ENCODE data around the gene NSUN7.

Gene NSUN7

GRCh38 chr4:40820101-40820500, 70.3 kb downstream of the NSUN7 start:
- H3K27me3 Mint-ChIP-seq (ENCODE audit: low read depth) = no peaks in the 10 kb centered on the region
- H3K36me3 Mint-ChIP-seq (ENCODE audit: low read depth) = no peaks in the 10 kb centered on the region
- no peak overlapping the region for H3K4me3 Mint-ChIP-seq
- H3K27ac Mint-ChIP-seq = no peak overlapping the region
- H3K9me3 Mint-ChIP-seq = no peaks in the 10 kb centered on the region
- no peaks in the 10 kb centered on the region for H3K4me1 Mint-ChIP-seq (ENCODE audit: low read depth)

DNA sequence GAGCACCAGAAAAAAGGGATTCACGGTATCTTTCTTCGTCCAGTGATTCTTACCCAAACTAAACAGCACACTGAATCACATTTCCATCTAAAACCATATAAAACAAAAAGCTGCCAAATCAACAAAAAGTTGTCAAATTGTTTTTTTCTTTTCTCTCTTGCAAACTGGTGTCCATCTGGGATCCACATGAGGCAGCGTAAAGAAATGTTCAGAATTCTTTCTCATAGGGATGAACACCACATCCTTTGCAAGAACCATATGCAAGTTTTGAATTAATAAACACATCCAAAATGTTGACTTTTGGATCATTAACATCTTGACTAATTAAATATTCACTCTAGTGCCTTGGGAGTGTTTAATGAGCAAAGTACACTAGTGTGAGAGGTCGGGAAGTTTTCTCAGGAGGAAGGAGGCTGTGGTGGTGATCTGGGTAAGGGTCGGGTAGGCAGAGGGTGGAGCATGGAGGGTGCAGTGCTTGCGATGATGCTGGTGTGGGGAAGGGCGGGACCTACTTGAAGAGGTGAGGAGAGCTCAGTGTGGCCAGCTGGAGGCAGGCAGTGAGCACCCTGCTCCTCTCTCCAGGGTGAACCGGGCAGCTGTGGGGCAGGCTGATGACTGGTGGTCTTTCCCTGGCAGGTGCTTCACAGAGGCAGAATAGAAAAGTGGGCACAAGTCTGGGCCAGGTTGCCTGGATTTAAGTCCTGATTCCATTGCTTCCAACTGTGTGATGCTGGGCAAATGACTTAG, 72.8 kb downstream of the NSUN7 start:
- no peaks in the 10 kb centered on the region for H3K9me3 Mint-ChIP-seq
- no peaks in the 10 kb centered on the region for H3K27me3 Mint-ChIP-seq (ENCODE audit: low read depth)
- H3K4me3 Mint-ChIP-seq = no peak overlapping the region
- peaks cover 2% of the 10 kb centered on the region for H3K4me1 Mint-ChIP-seq (ENCODE audit: low read depth)
- H3K36me3 Mint-ChIP-seq (ENCODE audit: low read depth) = no peaks in the 10 kb centered on the region
- H3K27ac Mint-ChIP-seq = no peak overlapping the region

DNA sequence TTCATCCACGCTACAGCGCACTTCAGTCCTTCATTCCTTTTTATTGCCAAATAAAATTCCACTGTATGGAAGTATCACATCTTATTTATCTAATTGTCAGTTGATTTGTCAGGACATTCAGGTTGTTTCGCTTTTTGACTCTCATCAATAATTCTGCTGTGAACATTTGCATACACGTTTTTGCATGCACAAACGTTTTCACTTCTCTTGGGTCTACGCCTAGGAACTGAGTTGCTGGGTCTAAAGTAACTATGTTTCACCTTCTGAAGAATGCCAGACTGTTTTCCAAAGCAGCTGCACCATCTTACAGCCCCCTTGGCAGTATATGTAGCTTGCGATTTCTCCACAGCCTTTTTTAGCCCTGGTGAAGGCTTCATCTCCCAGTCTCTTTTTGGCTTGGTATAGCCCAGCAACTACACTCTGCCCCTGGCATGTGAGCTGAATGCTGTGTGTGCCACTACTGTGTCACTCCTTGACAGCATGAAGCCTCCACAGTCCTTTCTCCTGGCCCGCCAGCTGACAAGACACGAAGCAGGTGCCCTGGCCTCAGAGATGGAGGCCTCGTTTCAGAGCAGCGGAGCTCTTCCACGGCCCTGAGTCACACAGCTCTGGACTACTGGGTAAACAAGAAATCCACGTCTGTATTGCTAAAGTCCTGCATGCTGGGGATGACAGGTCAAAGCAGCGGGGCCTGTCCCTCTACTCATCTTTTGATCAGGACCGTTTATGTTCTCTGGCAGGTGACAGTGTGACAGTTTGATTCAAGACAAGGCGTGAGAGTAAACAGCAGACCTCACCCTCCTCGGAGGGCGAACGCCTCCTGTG, 75.5 kb downstream of the NSUN7 start:
- no peak overlapping the region for H3K4me3 Mint-ChIP-seq
- no peak overlapping the region for H3K27ac Mint-ChIP-seq
- H3K9me3 Mint-ChIP-seq = peaks cover 6% of the 10 kb centered on the region
- no peaks in the 10 kb centered on the region for H3K27me3 Mint-ChIP-seq (ENCODE audit: low read depth)
- H3K4me1 Mint-ChIP-seq (ENCODE audit: low read depth) = peaks cover 2% of the 10 kb centered on the region
- no peaks in the 10 kb centered on the region for H3K36me3 Mint-ChIP-seq (ENCODE audit: low read depth)

DNA sequence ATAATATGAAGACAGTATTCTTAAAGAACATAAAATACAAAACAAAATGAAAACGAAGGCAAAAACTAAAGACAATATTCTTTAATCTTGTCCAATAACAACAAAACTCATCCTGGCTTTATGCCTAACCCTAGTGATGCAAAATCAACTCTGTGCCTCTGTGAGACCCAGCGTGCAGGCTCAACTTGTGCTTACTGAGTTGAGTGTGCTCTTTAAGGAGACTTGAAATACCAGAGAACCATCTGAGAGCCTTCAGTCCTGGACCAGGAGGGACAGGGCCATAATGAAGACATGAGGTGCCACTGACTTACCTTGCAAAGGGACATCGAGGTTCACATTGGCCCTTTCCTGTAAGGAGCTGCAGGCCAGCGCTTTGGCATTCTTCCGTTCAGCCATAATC, 77.1 kb downstream of the NSUN7 start:
- Mint-ChIP-seq H3K27ac (no peak overlapping the region), H3K4me1 (ENCODE audit: low read depth) (peaks cover 2% of the 10 kb centered on the region), H3K36me3 (ENCODE audit: low read depth) (no peaks in the 10 kb centered on the region), H3K4me3 (no peak overlapping the region), H3K9me3 (peaks cover 6% of the 10 kb centered on the region), H3K27me3 (ENCODE audit: low read depth) (no peaks in the 10 kb centered on the region)

DNA sequence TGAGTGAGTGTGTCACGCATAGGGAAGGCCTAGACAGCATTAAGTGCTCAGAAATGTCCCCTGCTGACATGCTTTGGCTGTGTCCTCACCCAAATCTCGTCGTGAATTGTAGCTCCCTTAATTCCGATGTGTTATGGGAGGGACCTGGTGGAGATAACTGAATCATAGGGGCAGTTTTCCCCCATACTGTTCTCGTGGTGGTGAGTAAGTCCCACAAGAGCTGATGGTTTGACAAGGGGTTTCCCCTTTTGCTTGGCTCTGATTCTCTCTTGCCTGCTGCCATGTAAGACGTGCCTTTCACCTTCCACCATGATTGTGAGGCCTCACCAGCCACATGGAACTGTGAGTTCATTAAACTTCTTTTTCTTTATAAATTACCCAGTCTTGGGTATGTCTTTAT, 78.0 kb downstream of the NSUN7 start:
- Mint-ChIP-seq H3K27ac (no peak overlapping the region), H3K27me3 (ENCODE audit: low read depth) (no peaks in the 10 kb centered on the region), H3K36me3 (ENCODE audit: low read depth) (no peaks in the 10 kb centered on the region), H3K4me3 (no peak overlapping the region), H3K9me3 (peaks cover 6% of the 10 kb centered on the region), H3K4me1 (ENCODE audit: low read depth) (peaks cover 2% of the 10 kb centered on the region)

DNA sequence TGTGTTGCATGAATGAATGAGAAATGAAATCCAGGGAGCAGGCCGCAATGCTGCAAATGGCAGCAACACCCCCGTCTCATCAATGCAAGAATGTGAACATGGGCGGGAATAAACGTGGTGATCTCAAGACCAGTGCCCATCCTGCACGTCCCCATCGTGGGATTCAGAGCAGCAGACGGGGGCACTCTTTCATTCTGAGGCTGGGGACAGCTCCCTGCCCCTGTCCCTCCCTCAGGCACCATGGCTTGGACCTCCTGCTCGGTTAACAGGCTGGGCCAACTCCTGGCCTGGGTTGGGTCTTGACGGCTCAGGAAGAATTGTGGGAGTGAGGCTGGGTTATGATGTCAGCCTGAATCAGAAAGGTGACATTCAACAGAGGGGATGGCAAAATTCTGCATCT, 78.9 kb downstream of the NSUN7 start:
- no peak overlapping the region for H3K27ac Mint-ChIP-seq
- peaks cover 6% of the 10 kb centered on the region for H3K9me3 Mint-ChIP-seq
- no peaks in the 10 kb centered on the region for H3K36me3 Mint-ChIP-seq (ENCODE audit: low read depth)
- H3K4me1 Mint-ChIP-seq (ENCODE audit: low read depth) = peaks cover 2% of the 10 kb centered on the region
- H3K4me3 Mint-ChIP-seq = no peak overlapping the region
- H3K27me3 Mint-ChIP-seq (ENCODE audit: low read depth) = no peaks in the 10 kb centered on the region

DNA sequence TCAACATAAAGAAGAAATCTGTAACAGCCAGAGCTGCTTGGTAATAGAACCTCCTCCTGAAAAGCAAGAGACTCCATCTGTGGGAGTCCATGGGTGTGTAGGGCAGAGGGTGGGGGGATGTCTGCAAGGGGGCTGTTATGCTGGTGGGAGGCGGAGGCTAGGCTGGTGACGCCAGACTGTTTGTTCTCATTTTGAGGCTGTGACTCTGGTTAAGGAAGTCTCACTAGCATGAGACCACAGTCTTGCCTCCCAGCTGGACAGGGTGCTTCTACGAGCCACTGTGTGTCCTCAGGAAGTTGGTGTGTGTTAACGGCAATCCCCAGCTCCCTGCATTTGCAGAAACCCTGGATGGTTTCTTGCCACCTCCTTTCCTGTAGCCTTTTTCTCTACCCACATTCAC, 79.8 kb downstream of the NSUN7 start:
- H3K4me3 Mint-ChIP-seq = no peak overlapping the region
- H3K36me3 Mint-ChIP-seq (ENCODE audit: low read depth) = no peaks in the 10 kb centered on the region
- H3K4me1 Mint-ChIP-seq (ENCODE audit: low read depth) = peaks cover 2% of the 10 kb centered on the region
- no peak overlapping the region for H3K27ac Mint-ChIP-seq
- no peaks in the 10 kb centered on the region for H3K27me3 Mint-ChIP-seq (ENCODE audit: low read depth)
- peaks cover 6% of the 10 kb centered on the region for H3K9me3 Mint-ChIP-seq

- no peaks in the 10 kb centered on the region for H3K4me1 Mint-ChIP-seq (ENCODE audit: low read depth)
- no peaks in the 10 kb centered on the region for H3K27me3 Mint-ChIP-seq (ENCODE audit: low read depth)
- no peak overlapping the region for H3K4me3 Mint-ChIP-seq
- H3K36me3 Mint-ChIP-seq (ENCODE audit: low read depth) = no peaks in the 10 kb centered on the region
- H3K9me3 Mint-ChIP-seq = peaks cover 6% of the 10 kb centered on the region
- no peak overlapping the region for H3K27ac Mint-ChIP-seq
Measured at GRCh38 chr4:40831146-40831907, 81.6 kb downstream of the NSUN7 start.

- H3K27me3 Mint-ChIP-seq (ENCODE audit: low read depth) = no peaks in the 10 kb centered on the region
- H3K36me3 Mint-ChIP-seq (ENCODE audit: low read depth) = no peaks in the 10 kb centered on the region
- no peak overlapping the region for H3K4me3 Mint-ChIP-seq
- H3K4me1 Mint-ChIP-seq (ENCODE audit: low read depth) = no peaks in the 10 kb centered on the region
- H3K9me3 Mint-ChIP-seq = peaks cover 6% of the 10 kb centered on the region
- no peak overlapping the region for H3K27ac Mint-ChIP-seq
Measured at GRCh38 chr4:40832175-40832574, 82.4 kb downstream of the NSUN7 start.

GRCh38 chr4:40833212-40833611, 83.5 kb downstream of the NSUN7 start:
- Mint-ChIP-seq H3K4me3 (no peak overlapping the region), H3K36me3 (ENCODE audit: low read depth) (no peaks in the 10 kb centered on the region), H3K9me3 (peaks cover 2% of the 10 kb centered on the region), H3K27ac (no peak overlapping the region), H3K27me3 (ENCODE audit: low read depth) (no peaks in the 10 kb centered on the region), H3K4me1 (ENCODE audit: low read depth) (no peaks in the 10 kb centered on the region)

DNA sequence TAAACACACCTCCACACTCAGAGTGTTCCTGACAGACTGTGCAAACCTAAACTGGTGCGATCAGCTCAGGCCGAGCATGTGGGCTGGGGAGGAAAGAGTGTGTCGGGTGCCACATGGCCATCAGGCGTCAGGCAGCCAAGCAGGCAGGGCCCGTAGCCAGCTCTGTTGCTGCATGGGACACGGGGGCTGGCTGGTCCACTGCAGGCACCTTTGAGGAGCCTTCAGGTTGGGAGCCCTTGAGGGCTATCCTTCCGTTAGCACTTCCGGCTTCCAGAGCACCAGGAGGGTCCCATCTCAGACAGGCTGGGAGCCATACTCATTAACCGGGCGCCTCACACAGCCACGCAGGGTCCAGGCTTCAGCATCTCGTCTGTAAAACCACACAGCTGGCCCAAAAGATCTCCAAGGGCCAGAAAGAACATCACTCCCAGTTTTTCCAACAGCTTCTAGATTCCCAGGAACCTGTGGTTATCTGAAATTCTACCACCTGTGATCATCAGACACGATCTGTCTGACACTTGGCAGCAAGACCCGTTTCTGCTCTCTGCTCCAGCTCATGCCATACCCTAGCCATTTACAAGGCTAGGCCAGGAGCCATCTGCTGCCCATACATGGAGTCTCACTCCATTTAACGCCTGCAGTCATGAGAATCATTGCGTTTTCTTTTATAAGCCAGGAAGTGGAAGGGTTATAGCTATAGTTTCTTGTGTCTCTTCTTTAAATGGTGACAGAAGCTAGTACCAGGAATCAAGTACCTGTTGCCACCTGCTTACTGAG, 87.5 kb downstream of the NSUN7 start:
- Mint-ChIP-seq H3K27me3 (ENCODE audit: low read depth) (peaks cover 4% of the 10 kb centered on the region), H3K4me3 (no peak overlapping the region), H3K9me3 (no peaks in the 10 kb centered on the region), H3K36me3 (ENCODE audit: low read depth) (no peaks in the 10 kb centered on the region), H3K4me1 (ENCODE audit: low read depth) (peaks cover 5% of the 10 kb centered on the region), H3K27ac (no peak overlapping the region)

- Mint-ChIP-seq H3K9me3 (no peaks in the 10 kb centered on the region), H3K4me3 (no peak overlapping the region), H3K27ac (no peak overlapping the region), H3K4me1 (ENCODE audit: low read depth) (peaks cover 5% of the 10 kb centered on the region), H3K27me3 (ENCODE audit: low read depth) (peaks cover 4% of the 10 kb centered on the region), H3K36me3 (ENCODE audit: low read depth) (no peaks in the 10 kb centered on the region)
Measured at GRCh38 chr4:40838742-40839141, 89.0 kb downstream of the NSUN7 start.

GRCh38 chr4:40840255-40840984, 90.7 kb downstream of the NSUN7 start:
- Mint-ChIP-seq H3K9me3 (no peaks in the 10 kb centered on the region), H3K27ac (no peak overlapping the region), H3K36me3 (ENCODE audit: low read depth) (no peaks in the 10 kb centered on the region), H3K4me3 (no peak overlapping the region), H3K4me1 (ENCODE audit: low read depth) (peaks cover 5% of the 10 kb centered on the region), H3K27me3 (ENCODE audit: low read depth) (peaks cover 4% of the 10 kb centered on the region)
